GM10266 (cell line): ENCODE measurements around the gene AKR1A1.
A peak's percentile ranks its signal among the peaks of the same experiment; 100 is the strongest.
"Not testable (repeated sequence)": the region's sequence is repeated elsewhere in the genome, so short reads cannot be mapped to it uniquely, and the experiment has no call there.

Source experiments
- DNase-seq: peaks from one replicate; pipeline ENCODE4 v3.0.0; 2012; ENCODE audit errors: extremely low spot score
- TF ChIP-seq, protein P1 (sequence below): IDR thresholded peaks from 2 replicates; pipeline ENCODE4 v1.5.1; 2012; ENCODE audit warnings: mild to moderate bottlenecking, low read depth; ENCODE audit not compliant: control insufficient read depth, insufficient read depth; ENCODE audit errors: missing control alignments

Gene AKR1A1

DNA sequence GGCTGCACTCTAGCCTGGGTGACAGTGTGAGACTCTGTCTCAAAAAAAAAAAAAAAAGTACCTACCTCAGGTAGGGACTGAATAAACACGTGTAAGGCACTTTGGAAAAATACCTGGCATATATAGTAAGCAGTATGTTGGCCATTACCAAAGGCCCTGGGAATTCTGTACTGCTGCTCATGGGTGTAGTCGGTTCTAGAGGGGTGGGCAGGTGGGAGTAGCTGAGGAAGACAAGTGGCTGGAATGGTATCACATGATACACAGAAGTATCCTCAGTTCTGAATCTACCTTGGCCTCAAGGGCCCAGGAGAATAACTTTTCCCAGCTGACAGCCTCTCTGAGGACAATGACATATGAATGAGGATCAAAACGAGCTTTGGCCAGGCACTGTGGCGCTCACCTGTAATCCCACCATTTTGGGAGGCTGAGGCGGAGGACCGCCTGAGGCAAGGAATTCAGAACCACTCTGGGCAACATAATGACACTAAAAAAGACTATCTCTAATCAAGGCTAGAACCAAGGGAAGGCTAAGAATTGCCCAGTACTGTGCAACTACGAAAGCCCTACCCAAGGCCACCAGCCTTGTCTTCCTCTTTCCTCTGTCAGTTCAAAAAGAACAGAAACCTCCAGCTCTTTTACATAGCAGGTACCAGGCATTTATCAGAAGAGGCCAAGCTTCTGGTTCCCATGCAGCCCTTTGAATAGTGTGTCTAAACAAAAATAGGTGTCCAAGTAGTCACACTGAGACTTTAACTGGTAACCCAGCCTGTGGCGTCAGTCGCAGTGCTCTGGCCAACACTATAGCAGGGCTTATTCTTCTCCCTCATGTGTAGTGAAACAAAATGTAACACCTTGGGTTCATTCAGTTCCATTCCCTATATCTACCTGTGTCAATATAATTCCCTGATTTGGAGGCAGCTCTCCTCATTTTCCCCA, 40.3 kb upstream of the AKR1A1 start:
- TF ChIP-seq, protein P1, sequence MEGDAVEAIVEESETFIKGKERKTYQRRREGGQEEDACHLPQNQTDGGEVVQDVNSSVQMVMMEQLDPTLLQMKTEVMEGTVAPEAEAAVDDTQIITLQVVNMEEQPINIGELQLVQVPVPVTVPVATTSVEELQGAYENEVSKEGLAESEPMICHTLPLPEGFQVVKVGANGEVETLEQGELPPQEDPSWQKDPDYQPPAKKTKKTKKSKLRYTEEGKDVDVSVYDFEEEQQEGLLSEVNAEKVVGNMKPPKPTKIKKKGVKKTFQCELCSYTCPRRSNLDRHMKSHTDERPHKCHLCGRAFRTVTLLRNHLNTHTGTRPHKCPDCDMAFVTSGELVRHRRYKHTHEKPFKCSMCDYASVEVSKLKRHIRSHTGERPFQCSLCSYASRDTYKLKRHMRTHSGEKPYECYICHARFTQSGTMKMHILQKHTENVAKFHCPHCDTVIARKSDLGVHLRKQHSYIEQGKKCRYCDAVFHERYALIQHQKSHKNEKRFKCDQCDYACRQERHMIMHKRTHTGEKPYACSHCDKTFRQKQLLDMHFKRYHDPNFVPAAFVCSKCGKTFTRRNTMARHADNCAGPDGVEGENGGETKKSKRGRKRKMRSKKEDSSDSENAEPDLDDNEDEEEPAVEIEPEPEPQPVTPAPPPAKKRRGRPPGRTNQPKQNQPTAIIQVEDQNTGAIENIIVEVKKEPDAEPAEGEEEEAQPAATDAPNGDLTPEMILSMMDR, result no peak
- DNase-seq, result no peak

DNA sequence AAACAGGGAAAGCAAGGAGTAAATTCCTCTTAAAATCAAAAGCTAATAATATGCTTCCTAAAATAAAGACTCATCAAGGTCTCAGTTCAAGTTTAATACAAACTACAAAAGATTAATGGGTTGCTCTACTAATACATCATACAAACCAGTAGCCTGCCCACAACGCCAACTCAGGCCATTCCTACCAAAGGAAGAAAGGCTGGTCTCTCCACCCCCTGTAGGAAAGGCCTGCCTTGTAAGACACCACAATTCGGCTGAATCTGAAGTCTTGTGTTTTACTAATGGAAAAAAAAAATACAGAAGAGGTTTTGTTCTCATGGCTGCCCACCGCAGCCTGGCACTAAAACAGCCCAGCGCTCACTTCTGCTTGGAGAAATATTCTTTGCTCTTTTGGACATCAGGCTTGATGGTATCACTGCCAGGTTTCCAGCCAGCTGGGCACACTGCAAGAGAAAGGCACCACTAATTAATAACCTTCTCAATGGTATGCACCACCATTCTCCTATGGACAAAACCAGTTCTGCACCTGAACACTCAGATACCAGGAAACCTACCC, 39.6 kb upstream of the AKR1A1 start:
- TF ChIP-seq, protein P1, result no peak
- DNase-seq, result no peak

DNA sequence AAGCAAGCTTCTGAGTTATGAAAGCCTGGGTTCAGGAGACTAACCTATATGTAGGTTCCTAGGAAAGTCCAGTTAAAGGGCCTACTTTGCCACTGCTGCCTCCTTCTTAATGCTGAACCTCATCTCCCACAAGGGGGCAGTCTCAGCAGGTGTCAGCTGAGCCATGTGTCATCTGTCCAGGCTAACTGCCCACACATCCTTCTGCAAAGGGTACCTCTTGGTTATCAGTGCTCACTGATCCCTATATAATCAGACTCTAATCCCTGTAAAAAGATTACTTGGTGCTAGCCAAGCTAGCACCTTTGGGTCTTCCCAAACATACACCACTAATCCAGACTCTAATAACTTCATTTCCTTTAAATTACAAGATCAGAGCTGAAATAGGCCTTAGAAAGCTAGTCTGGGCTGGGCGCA, 38.0 kb upstream of the AKR1A1 start:
- no peak for DNase-seq
- TF ChIP-seq, protein P1, result peak; percentile 84

DNA sequence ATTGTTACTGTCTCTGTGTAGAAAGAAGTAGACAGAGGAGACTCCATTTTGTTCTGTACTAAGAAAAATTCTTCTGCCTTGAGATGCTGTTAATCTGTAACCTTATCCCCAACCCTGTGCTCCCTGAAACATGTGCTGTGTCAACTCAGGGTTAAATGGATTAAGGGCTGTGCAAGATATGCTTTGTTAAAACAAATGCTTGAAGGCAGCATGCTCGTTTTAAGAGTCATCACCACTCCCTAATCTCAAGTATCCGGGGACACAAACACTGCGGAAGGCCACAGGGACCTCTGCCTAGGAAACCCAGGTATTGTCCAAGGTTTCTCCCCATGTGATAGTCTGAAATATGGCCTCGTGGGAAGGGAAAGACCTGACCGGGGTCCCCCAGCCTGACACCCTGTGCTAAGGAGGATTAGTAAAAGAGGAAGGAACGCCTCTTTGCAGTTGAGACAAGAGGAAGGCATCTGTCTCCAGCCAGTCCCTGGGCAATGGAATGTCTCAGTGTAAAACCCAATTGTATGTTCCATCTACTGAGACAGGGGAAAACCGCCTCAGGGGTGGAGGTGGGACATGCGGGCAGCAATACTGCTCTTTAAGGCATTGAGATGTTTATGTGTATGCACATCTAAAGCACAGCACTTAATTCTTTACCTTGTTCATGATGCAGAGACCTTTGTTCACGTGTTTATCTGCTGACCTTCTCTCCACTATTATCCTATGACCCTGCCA, 36.9 kb upstream of the AKR1A1 start:
- DNase-seq, result not testable (repeated sequence)

DNA sequence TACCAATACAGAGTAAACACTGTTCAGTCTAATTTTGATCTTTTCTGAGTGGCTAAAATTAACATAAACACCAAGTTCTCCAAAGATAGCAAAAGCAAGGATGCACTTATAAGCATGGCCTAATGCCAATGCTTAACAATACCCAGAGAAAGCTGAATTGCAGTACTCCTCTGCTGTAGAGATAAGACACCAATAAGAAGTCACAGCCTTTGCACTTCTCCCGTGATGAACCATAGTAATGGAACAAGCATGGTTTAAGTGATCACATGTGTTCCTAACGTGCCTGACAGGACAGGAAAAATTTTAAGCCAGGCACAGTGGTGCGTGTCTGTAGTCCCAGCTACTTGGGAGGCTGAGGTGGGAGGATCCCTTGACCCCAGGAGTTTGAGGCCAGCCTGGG, 34.6 kb upstream of the AKR1A1 start:
- DNase-seq, result no peak
- TF ChIP-seq, protein P1, result no peak

DNA sequence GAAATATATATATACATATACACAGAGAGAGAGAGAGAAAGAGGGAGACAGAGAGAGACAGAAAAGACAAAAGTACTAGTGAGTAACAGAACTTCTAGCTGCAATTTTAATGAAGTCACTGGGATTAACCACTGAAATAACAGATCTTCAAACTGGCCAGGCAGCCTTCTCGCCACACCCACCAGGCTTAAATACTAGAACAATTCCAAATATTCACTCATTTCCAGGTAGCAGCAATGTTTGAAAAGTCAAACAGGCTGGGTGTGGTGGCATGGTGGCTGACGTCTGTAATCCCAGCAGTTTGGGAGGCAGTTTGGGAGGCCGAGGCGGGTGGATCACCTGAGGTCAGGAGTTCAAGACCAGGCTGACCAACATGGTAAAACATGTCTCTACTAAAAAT, 34.2 kb upstream of the AKR1A1 start:
- TF ChIP-seq, protein P1, result no peak
- DNase-seq, result no peak

DNA sequence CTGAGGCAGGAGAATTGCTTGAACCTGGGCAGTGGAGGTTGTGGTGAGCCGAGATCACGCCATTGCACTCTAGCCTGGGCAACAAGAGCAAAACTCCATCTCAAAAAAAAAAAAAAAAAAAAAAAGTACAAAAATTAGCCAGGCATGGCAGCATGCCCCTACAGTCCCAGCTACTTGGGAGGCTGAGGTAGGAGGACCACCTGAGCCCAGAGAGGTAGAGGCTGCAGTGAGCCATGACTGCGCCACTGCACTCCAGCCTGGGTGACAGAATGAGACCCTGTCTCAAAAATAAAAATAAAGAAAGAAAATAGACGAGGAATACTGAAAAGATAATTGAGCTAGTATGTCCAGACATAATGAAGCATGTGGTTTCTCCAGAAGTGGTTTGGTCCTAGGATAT, 32.3 kb upstream of the AKR1A1 start:
- not testable (repeated sequence) for DNase-seq

DNA sequence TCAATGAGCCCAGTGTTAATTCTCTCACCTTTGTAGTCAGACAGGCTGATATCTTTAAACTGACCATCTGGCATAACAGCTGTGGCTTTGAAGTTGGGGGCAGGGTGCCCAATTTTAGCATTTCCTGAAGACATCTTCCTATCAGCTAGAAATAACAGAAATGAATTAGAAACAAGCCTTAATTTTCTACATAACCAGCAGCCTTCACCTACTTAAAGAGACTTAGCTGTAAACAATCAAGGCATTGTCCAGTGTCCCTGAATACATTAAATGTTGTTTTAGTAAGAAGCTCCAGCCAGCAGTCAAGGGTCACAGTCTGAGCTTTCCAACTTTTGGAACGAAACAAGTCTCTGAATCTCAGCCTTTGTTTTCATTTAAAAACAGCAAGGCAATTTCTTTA, 31.7 kb upstream of the AKR1A1 start:
- TF ChIP-seq, protein P1, result no peak
- DNase-seq, result no peak

DNA sequence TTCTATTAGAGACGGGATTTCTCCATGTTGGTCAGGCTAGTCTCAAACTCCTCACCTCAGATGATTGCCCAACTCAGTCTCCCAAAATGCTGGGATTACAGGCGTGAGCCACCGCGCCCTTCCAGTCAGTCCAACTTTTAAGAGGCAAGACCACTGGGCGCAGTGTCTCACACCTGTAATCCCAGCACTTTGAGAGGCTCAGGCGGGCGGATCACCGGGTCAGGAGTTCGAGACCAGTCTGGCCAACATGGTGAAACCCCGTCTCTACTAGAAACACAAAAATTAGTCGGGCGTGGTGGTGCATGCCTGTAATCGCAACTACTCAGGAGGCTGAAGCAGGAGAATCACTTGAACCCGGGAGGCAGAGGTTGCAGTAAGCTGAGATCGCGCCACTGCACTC, 30.9 kb upstream of the AKR1A1 start:
- DNase-seq, result not testable (repeated sequence)
